K562 (cell line): ENCODE results near the gene HDAC9. TPM values are rescaled to one million over a fixed set of nuclear protein-coding genes. Genes with fewer than 3 reads are reported as not detected.

Experiments used
- ATAC-seq: fragments of 200-7000 bp; cut with Tn5 transposase; 3 replicates; pipeline ENCODE4 v1.9.1; 2020; ENCODE audit warnings: moderate library complexity
- BruUV-seq: library from RNA; stranded (reverse); fragments of 400-500 nt; replicated peaks from 2 replicates; lab custom pipeline; 2021; lab: Mats Ljungman, UMichigan
- CTCF ChIA-PET: fragments of 300-600 bp; formaldehyde crosslinking; extraction: SDS; loops from one replicate; lab custom pipeline; 2021; ENCODE audit warnings: low intra/inter-chr PET ratio; lab: Yijun Ruan, JAX
- POLR2A ChIA-PET: fragments of 300-600, 350-650 bp; sonication (Branson Sonifier 250); formaldehyde crosslinking; extraction: SDS; loops from one replicate; lab custom pipeline; 2021; ENCODE audit warnings: antibody characterized with exemption, inconsistent platforms; lab: Yijun Ruan, JAX
- DNase-seq, 4 experiments: peaks; one replicate each; pipeline versions ENCODE4 v3.0.0 to v3.0.0-alpha.2; 2011 to 2018; ENCODE audit warnings: low spot score in 3 of 4, mixed read lengths in 3 of 4; ENCODE audit errors: extremely low read depth in 1 of 4
- FAIRE-seq: peaks from 2 replicates; lab custom pipeline; 2011; peaks lifted over from hg19 to GRCh38; lab: Jason Lieb, UNC
- H2AFZ ChIP-seq: 2 replicates; pipeline ENCODE4 v1.6.0; 2011; ENCODE audit warnings: low read depth, low read length, control low read depth, inconsistent platforms
- H3K27ac ChIP-seq: fragments of 200-600 bp; 3 replicates; pipeline ENCODE4 v1.8.0; 2011; ENCODE audit warnings: low read depth, mild to moderate bottlenecking, control low read depth, inconsistent platforms, low read length, moderate library complexity, mixed read lengths; ENCODE audit errors: extremely low read depth
- H3K27me3 ChIP-seq, 2 experiments: fragments of 300-600 bp in 1 of 2; 2 replicates in 1 of 2; 3 replicates in 1 of 2; pipeline versions ENCODE4 v1.6.0 to v1.8.0; 2011; ENCODE audit warnings: inconsistent platforms in 2 of 2, low read length in 2 of 2, mild to moderate bottlenecking in 1 of 2, mixed read lengths in 1 of 2, moderate library complexity in 1 of 2; ENCODE audit not compliant: control insufficient read depth in 2 of 2, insufficient read depth in 2 of 2
- H3K36me3 ChIP-seq: fragments of 300-600 bp; 3 replicates; pipeline ENCODE4 v1.8.0; 2011; ENCODE audit warnings: mild to moderate bottlenecking, low read length, inconsistent platforms; ENCODE audit not compliant: control insufficient read depth, insufficient read depth
- H3K4me1 ChIP-seq, 2 experiments: fragments of 200-600 bp in 1 of 2; replicated peaks in 1 of 2; 2 replicates in 1 of 2; 3 replicates in 1 of 2; pipeline versions ENCODE4 v1.5.1 to v1.8.0; 2011; ENCODE audit warnings: inconsistent platforms in 2 of 2, low read length in 2 of 2, mild to moderate bottlenecking in 1 of 2, mixed read lengths in 1 of 2, moderate library complexity in 1 of 2; ENCODE audit not compliant: control insufficient read depth in 2 of 2, insufficient read depth in 2 of 2
- H3K4me2 ChIP-seq: 2 replicates; pipeline ENCODE4 v1.6.1; 2011; ENCODE audit warnings: low read length, control low read depth, inconsistent platforms, mixed read lengths; ENCODE audit not compliant: insufficient read depth
- H3K4me3 ChIP-seq: fragments of 200-600 bp; sonication (generic), shearing (Covaris generic); 2 replicates; pipeline ENCODE4 v1.5.1; 2016; ENCODE audit warnings: control low read depth, inconsistent platforms
- H3K79me2 ChIP-seq: fragments of 200-600 bp; 3 replicates; pipeline ENCODE4 v1.8.0; 2011; ENCODE audit warnings: low read length, inconsistent platforms; ENCODE audit not compliant: control insufficient read depth, insufficient read depth
- H3K9ac ChIP-seq, 2 experiments: 2 replicates each; pipeline versions ENCODE4 v1.6.0 to v1.6.1; 2011; ENCODE audit warnings: low read depth in 2 of 2, low read length in 2 of 2, control low read depth in 1 of 2, inconsistent platforms in 1 of 2, mild to moderate bottlenecking in 1 of 2, mixed read lengths in 1 of 2; ENCODE audit not compliant: insufficient read depth in 1 of 2
- H3K9me1 ChIP-seq: one replicate; pipeline ENCODE4 v1.6.0; 2011; ENCODE audit warnings: inconsistent platforms, mild to moderate bottlenecking, low read length, moderate library complexity; ENCODE audit not compliant: control insufficient read depth, insufficient read depth
- H3K9me3 ChIP-seq: replicated peaks from 2 replicates; pipeline ENCODE4 v1.5.1; 2011; ENCODE audit warnings: low read depth, low read length, inconsistent platforms; ENCODE audit not compliant: control insufficient read depth, insufficient read depth
- H4K20me1 ChIP-seq: replicated peaks from 2 replicates; pipeline ENCODE4 v1.6.1; 2011; ENCODE audit warnings: low read length, inconsistent platforms, mixed read lengths; ENCODE audit not compliant: control insufficient read depth, insufficient read depth
- ATF7 ChIP-seq: fragments of 450-650 bp; IDR thresholded peaks from 2 replicates; pipeline ENCODE4 v1.7.1; 2014; ENCODE audit warnings: mild to moderate bottlenecking, moderate library complexity
- EP400 ChIP-seq: fragments of 450-650 bp; IDR thresholded peaks from 2 replicates; pipeline ENCODE4 v1.6.1; 2017; ENCODE audit warnings: antibody characterized with exemption, mild to moderate bottlenecking, moderate library complexity
- RAD21 ChIP-seq, 2 experiments: fragments of 250-450 bp in 1 of 2; fragments of 450-650 bp in 1 of 2; sonication (Bioruptor Pico) in 1 of 2; formaldehyde crosslinking in 1 of 2; IDR thresholded peaks in 1 of 2; conservative IDR thresholded peaks in 1 of 2; 2 replicates each; pipeline versions ENCODE4 v1.4.0 to v1.8.0; 2020 to 2022; ENCODE audit warnings: mild to moderate bottlenecking in 2 of 2, moderate library complexity in 1 of 2
- WGBS: fragments of 100-300 bp; shearing (Covaris generic); methylation state at CpG from one replicate; pipeline ENCODE4 v1.1.6; 2016; ENCODE audit warnings: low coverage, mixed read lengths; ENCODE audit not compliant: insufficient coverage; ENCODE audit errors: missing lambda C conversion rate; 5-methylcytosine and 5-hydroxymethylcytosine counted together
- in situ Hi-C: fragments of 300-500 bp; cut with MboI; formaldehyde crosslinking; loops from 4 replicates; pipeline ENCODE4 v1.15.0; 2018; ENCODE audit warnings: inconsistent platforms, mixed read lengths
- intact Hi-C: fragments of 100-400 bp; cut with micrococcal nuclease; formaldehyde crosslinking; loops from 2 replicates; pipeline ENCODE4 v1.14.2; 2022
- polyA plus RNA-seq, 8 experiments: library from polyadenylated mRNA; depleted of rRNA in 4 of 8; stranded (reverse) in 5 of 8; unstranded in 3 of 8; fragments of >200 nt; fragmentation: Nextera tagmentation in 2 of 8; fragmentation: Illumina TruSeq in 1 of 8; extraction: Ambion mirVana in 2 of 8; extraction: Trizol in 1 of 8; gene quantifications; 2 replicates each; pipeline versions ENCODE4 v1.2.1 to v1.2.3, GENCODE V29; 2011 to 2014; ENCODE audit warnings: inconsistent platforms in 1 of 8, missing spikeins in 1 of 8
- total RNA-seq, 7 experiments: library from RNA; depleted of rRNA in 6 of 7; stranded (reverse); fragments of >200 nt in 6 of 7; fragmentation: Illumina TruSeq in 2 of 7; extraction: Trizol in 2 of 7; gene quantifications; 2 replicates each; pipeline versions ENCODE4 v1.2.1 to v1.2.3, GENCODE V29; 2011 to 2021; ENCODE audit warnings: low replicate concordance in 1 of 7

The HDAC9 gene
- total and polyA plus RNA-seq, 9 of the 15 experiments (the other 6 are each of a cell fraction or from before 2014, with no cell fraction given), result 0.08 to 0.91 (median 0.33) TPM

- intact Hi-C loops (no loop called here), in situ Hi-C loops (no loop called here)
- POLR2A ChIA-PET, result no interaction called here
- H3K9me1 ChIP-seq, result no peaks in the 10 kb centered on the region
- H3K79me2 ChIP-seq, result no peaks in the 10 kb centered on the region
- no peak for ATAC-seq
- no peaks in the 10 kb centered on the region; the same call in 1 of the 2 replicates for H3K9me3 ChIP-seq
- no peak overlapping the region for H3K27ac ChIP-seq
- H3K4me3 ChIP-seq, result no peak overlapping the region
- TF ChIP-seq EP400, result no peak
- no peak for DNase-seq
- FAIRE-seq, result no peak
- H3K4me2 ChIP-seq, result no peak overlapping the region
- BruUV-seq, result no TSS peak
- H4K20me1 ChIP-seq, result no peaks in the 10 kb centered on the region
- no peaks in the 10 kb centered on the region for H3K36me3 ChIP-seq
- H2AFZ ChIP-seq, result no peak overlapping the region
- no peaks in the 10 kb centered on the region for H3K4me1 ChIP-seq
- H3K27me3 ChIP-seq, result no peaks in the 10 kb centered on the region
- CTCF ChIA-PET, result no interaction called here
- no peak overlapping the region for H3K9ac ChIP-seq
- 0% methylated on average over 3 of the region's 3 CpGs for WGBS
Observed at GRCh38 chr7:18570441-18570840, 74.9 kb downstream of the HDAC9 start.

GRCh38 chr7:18570890-18571478 lies 75.4 kb downstream of the HDAC9 start:
- DNase-seq, result no peak
- Histone ChIP-seq H3K9ac (no peak overlapping the region), H3K9me3 (no peaks in the 10 kb centered on the region; the same call in 1 of the 2 replicates), H3K79me2 (no peaks in the 10 kb centered on the region), H4K20me1 (no peaks in the 10 kb centered on the region), H2AFZ (no peak overlapping the region), H3K9me1 (no peaks in the 10 kb centered on the region), H3K36me3 (no peaks in the 10 kb centered on the region), H3K4me2 (no peak overlapping the region), H3K27ac (no peak overlapping the region), H3K4me3 (no peak overlapping the region), H3K27me3 (no peaks in the 10 kb centered on the region), H3K4me1 (no peaks in the 10 kb centered on the region)
- ChIA-PET CTCF (no interaction called here), POLR2A (no interaction called here)
- in situ Hi-C loops (no loop called here), intact Hi-C loops (no loop called here)
- TF ChIP-seq RAD21 (CRISPR knock-in tag; conservative IDR thresholded peaks at IDR 0.05 in 1 of 2, IDR thresholded peaks at IDR 0.05 in 1 of 2) (peak in 1 of 2 experiments; percentile 28; a peak in 3 of 4 replicates), ATF7 (no peak)
- WGBS, result 0% methylated on average over 3 of the region's 3 CpGs
- no peak for ATAC-seq
- BruUV-seq, result no TSS peak
- FAIRE-seq, result no peak
